Frontal cortex (tissue), 4 donors: ENCODE results near the gene BTBD10. TPM values are rescaled to one million over a fixed set of nuclear protein-coding genes. Genes with fewer than 3 reads are reported as not detected.
A peak's percentile ranks its signal among the peaks of the same experiment; 100 is the strongest.

Source experiments
- DNase-seq, 2 donors: peaks; one replicate each; pipeline ENCODE4 v3.0.0; 2012; ENCODE audit warnings: low spot score in 2 of 2
- FAIRE-seq: peaks from 2 replicates; lab custom pipeline; 2012; peaks lifted over from hg19 to GRCh38; lab: Jason Lieb, UNC
- total RNA-seq: library from RNA; depleted of rRNA; stranded (reverse); fragments of >200 nt; gene quantifications from one replicate; pipeline ENCODE4 v1.2.3, GENCODE V29; 2014
- donor health status: control.
- donor health status: control.
- donor health status: control.

The BTBD10 gene
- 271 TPM for total RNA-seq

- FAIRE-seq (no peak), DNase-seq (peak; percentile 74 to 90)
Observed at GRCh38 chr11:13462901-13463778, at the start of gene BTBD10. BTBD10 (minus strand) TSS chr11:13463222; CDS start chr11:13445124, 18,098 bp downstream.

GRCh38 chr11:13503393-13503792 lies 40.4 kb upstream of the BTBD10 start:
- no peak for DNase-seq
- FAIRE-seq = no peak

GRCh38 chr11:13502492-13502891 lies 39.5 kb upstream of the BTBD10 start:
- FAIRE-seq (no peak), DNase-seq (no peak)

DNA sequence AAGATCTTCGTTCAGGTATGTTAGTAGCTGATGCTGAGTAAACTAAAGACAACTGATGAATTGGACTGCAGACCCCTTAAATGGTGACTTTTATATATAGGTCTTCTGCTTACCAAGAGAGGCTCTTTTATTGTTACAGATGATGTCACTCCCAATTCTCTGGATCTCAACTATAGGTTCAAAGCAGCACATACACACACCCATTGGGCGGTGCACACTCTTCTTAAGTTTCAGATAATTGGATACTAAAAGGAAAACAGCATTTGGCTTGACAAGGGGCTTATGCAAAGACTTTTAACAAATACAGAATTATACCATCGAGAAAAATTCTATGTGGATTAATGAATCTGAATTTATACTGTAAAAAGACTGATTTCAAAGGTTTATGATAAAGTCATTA lies 32.9 kb upstream of the BTBD10 start, which contains the start of gene PTH:
TSS of gene PTH (minus strand) at position 69 of the 400 bp plus-strand sequence. CDS start 3,142 bp downstream, outside the sequence.
- DNase-seq = no peak
- no peak for FAIRE-seq

GRCh38 chr11:13494051-13494450 lies 31.0 kb upstream of the BTBD10 start:
- DNase-seq = no peak
- FAIRE-seq = no peak

DNA sequence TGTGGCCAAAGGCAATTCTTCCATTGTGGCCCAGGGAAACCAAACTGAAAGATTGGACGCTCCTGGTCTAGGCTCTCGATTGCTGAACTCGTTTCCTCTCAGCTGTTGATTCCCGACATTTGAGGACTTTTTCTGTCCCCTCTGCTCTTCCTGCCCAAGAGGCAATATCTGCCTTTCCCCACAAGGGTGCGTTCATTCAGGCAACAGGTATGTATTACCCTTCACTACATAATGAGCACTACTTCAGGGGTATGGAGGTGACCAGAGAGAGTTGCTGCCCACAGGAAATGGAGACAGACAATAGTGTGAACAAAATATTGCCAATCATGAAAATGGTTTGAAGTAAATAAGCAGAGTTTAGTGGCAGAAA lies 24.6 kb upstream of the BTBD10 start:
- no peak for DNase-seq
- FAIRE-seq = no peak

GRCh38 chr11:13486926-13487660 lies 24.1 kb upstream of the BTBD10 start:
- DNase-seq (no peak), FAIRE-seq (no peak)

- FAIRE-seq (no peak), DNase-seq (no peak)
Observed at GRCh38 chr11:13480198-13480597, 17.2 kb upstream of the BTBD10 start.

GRCh38 chr11:13479688-13480087 lies 16.7 kb upstream of the BTBD10 start:
- no peak for DNase-seq
- no peak for FAIRE-seq

DNA sequence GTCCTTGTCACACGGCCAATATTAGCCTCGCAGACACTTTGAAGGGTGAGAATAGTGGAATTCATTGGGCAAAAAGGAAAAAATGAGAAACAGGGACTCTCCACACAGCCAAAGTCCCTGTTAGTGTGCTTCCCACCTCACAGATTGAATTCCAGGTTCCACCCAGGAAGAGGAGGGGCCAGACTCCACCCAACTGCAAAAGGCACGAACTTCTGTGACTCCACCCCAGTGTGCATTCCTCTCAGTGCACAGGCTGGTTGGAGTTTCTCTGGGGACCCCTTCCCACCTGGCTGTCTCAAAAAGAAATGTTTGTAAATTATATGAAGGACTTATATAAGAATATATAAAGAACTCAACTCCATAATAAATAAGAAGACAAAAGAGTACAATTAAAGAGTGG lies 12.1 kb upstream of the BTBD10 start:
- FAIRE-seq (no peak), DNase-seq (no peak)

- FAIRE-seq (no peak), DNase-seq (no peak)
Observed at GRCh38 chr11:13473013-13473722, 10.1 kb upstream of the BTBD10 start.

DNA sequence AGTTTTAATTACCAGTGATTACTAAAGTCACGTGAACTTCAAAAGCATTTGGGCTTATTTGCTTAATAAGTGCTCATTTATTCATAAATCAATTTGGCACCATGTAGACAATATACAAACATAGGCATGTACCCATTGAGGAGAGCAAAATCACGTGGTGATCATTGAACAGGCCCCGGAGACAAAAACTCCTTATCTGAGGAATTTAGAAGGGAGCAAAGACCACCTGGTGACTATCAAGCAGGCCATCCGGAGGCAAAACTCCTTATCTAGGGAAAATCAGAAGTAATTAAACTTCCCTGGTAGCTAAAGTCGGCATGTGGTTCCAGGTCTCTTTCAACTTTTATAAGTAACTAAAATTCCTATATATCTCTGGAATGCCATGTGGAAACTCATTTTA lies 5.7 kb upstream of the BTBD10 start:
- FAIRE-seq (no peak), DNase-seq (no peak)

DNA sequence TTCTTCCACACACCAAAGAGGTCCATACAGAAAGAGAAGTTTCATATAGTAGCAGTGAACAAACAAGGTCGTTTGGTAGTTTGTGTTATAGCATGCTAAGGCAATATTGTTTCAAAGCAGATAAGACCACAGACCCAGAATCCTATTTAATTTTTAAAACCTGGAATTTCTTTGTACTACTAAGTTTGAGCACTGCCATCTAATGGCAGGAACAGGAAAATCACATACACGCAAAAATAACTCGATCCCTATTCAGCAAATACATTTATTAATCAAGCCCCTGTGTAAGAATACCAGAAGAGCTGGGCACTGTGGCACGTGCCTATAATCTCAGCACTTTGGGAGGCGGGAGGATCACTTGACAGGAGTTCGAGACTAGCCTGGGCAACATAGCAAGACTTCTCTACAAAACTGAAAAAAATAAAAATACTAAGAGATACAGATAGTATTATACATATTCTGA lies 2.9 kb upstream of the BTBD10 start:
- peak in 1 of 2 donors; percentile 24 for DNase-seq
- FAIRE-seq = no peak

DNA sequence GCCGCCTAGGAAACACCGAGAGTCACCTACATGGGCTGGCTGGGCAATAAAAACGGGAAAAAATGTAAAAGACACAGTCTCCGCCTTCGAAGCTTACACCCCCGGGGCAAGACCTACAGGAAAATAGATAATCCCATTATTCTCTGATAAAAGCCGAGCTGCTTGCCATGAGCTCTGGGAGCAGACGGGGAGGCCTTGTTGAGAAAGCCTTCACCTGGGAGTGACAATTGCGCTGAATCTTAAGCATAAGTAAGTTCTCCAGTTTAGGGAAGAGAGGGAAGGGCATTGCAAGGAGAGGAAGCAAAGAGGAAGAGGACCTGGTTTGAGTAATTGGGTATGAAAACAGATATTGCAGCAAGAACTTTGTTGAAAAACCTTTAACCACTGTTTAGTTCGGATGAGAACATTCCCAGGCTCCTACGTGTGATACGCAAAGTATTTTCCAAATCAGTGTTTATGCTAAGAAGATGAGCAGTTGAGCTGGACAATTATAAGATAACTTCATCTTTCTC lies 813 bp upstream of the BTBD10 start:
- FAIRE-seq = no peak
- no peak for DNase-seq

DNA sequence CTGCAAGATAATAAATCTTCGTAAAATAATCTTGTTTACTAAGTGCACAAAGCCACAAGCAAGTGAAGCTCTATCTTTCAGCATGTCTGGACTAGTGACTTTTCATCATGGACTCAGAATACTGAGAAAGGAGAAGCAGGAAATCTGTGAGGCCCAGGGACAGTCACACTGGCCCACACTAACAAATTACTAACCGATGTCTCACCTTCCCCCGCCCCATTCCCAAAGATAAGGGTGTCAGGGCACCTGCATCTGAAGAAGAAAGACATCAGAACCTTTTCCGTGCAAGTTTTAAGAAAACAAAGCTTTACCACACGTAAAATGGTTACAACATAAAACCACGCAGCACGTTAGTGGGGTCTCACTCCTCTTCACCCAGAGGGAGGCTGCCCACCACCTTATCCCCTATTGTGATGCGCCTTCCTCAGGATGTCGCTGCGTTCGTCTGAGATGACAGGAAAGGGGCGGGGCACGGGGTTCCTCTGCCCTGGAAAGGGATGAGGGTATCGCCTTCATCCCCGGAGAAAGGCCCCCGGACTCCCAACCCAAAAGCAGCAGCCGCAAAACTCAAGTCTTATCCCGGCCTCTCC lies 616 bp downstream of the BTBD10 start:
- no peak for FAIRE-seq
- DNase-seq = peak in 1 of 2 donors; percentile 22

DNA sequence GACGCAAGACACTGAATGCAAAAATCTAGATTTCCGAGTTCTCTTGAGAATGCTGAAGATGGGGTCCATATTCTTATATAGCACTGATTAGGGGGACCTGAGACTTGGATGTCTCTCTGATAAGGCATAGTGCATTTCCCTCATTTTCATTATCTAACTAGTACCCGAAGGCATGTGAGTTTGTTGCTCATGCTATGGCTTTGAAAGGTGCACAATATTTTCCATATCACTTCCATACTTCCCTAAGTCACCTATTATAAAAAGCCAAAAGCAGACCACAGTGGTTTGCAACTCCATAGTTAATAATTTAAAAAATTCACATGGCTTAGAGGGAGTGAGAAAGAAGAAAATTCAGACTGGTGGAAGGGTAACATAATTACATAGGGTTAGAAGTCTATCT lies 1.7 kb downstream of the BTBD10 start:
- no peak for FAIRE-seq
- no peak for DNase-seq

DNA sequence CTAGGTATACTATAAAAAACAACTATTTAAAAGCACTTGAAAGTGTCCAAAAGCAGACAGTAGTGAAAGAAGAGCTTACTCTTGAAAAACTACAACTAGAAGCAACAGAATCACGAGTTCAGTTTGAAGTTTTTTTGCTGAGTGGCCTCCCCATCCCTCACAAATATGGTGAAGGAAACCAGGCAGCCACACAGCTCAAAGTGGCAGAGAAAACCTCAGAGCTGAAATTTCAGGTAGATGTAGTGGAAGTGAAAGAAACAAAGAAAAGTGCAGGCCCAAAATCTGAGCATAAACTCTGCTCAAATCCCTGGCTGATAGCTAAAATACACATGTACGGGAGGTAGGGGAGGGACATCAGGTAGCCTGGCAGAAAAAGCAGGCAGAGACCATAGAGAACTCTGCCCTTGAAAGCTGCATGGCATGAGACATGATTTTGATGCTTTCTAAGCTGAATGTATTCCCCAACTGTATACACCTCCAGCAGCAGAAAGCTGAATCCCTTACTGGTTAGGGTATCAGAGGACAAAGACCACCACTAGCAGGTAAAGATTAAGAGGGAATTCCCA lies 12.1 kb downstream of the BTBD10 start:
- DNase-seq (no peak), FAIRE-seq (no peak)

DNA sequence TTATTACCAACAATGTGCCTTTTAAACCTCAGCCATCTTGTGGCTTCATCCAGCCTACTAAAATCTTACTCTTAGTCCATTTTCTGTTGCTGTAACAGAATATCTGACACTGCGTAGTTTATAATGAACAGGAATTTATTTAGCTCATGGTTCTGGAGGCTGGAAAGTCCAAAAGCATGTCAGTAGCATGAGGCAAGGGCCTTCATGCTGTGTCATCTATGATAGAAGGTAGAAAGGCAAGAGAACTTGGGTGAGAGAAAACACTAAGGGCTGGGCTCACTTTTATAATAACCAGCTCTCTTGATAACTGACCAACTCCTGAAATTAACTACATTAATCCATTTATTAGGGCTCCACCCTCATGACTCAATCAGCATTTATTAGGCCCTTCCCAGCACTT lies 13.5 kb downstream of the BTBD10 start:
- DNase-seq = no peak
- FAIRE-seq = no peak

GRCh38 chr11:13448876-13449275 lies 14.1 kb downstream of the BTBD10 start:
- no peak for FAIRE-seq
- DNase-seq = no peak
